Neural crest cell (in vitro differentiated cells): ENCODE measurements around the gene IGLON5. TPM values are rescaled to one million over a fixed set of nuclear protein-coding genes. Genes with fewer than 3 reads are reported as not detected.

Experiments
- DNase-seq: peaks from one replicate; pipeline ENCODE4 v3.0.0; 2021; ENCODE audit warnings: low read depth, mixed read lengths, low spot score
- H3K27ac Mint-ChIP-seq: one replicate; pipeline ENCODE4 v1.8.0; 2021; ENCODE audit warnings: mild to moderate bottlenecking, mixed read lengths; ENCODE audit not compliant: unreplicated experiment
- H3K27me3 Mint-ChIP-seq: 2 replicates; pipeline ENCODE4 v1.8.0; 2021; ENCODE audit warnings: low read depth, mild to moderate bottlenecking, mixed read lengths
- H3K36me3 Mint-ChIP-seq: 2 replicates; pipeline ENCODE4 v1.8.0; 2021; ENCODE audit warnings: low read depth, mild to moderate bottlenecking, mixed read lengths
- H3K4me1 Mint-ChIP-seq: 2 replicates; pipeline ENCODE4 v1.8.0; 2021; ENCODE audit warnings: mixed read lengths
- H3K4me3 Mint-ChIP-seq: one replicate; pipeline ENCODE4 v1.8.0; 2021; ENCODE audit warnings: mild to moderate bottlenecking, mixed read lengths
- H3K9me3 Mint-ChIP-seq: 2 replicates; pipeline ENCODE4 v1.8.0; 2021; ENCODE audit warnings: mixed read lengths
- total RNA-seq: library from RNA; stranded (reverse); gene quantifications from 2 replicates; pipeline ENCODE4 v1.2.1, GENCODE V29; 2021
- TF ChIP-seq, protein P1 (sequence below): fragments of 200-600 bp; sonication (generic); conservative IDR thresholded peaks from 2 replicates; pipeline ENCODE4 v1.5.0; 2021; ENCODE audit warnings: antibody characterized with exemption, mild to moderate bottlenecking

Gene IGLON5
- total RNA-seq, 1 donor from 2014 or later: 17.4 TPM

DNA sequence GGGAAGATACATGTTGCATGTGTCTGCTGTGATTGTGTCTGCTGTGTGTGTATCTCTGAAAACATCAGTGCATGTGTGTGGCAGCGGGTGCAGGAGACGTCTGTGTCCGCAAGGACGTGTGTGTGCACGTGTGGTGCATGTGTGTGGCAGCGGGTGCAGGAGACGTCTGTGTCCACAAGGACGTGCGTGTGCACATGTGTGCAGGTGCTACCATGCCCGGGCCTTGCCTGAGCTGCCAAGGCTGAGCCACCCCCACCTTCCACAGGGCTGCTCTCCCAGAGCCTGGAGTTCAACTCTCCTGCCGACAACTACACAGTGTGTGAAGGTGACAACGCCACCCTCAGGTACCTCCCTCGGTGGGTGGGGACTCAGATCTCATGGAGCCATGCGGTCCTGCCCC lies 10.4 kb downstream of the IGLON5 start:
- Mint-ChIP-seq H3K36me3 (peaks cover 3% of the 10 kb centered on the region), H3K27ac (no peak overlapping the region), H3K9me3 (no peaks in the 10 kb centered on the region), H3K27me3 (peaks cover 14% of the 10 kb centered on the region), H3K4me3 (no peak overlapping the region), H3K4me1 (peaks cover 6% of the 10 kb centered on the region)
- TF ChIP-seq, protein P1, sequence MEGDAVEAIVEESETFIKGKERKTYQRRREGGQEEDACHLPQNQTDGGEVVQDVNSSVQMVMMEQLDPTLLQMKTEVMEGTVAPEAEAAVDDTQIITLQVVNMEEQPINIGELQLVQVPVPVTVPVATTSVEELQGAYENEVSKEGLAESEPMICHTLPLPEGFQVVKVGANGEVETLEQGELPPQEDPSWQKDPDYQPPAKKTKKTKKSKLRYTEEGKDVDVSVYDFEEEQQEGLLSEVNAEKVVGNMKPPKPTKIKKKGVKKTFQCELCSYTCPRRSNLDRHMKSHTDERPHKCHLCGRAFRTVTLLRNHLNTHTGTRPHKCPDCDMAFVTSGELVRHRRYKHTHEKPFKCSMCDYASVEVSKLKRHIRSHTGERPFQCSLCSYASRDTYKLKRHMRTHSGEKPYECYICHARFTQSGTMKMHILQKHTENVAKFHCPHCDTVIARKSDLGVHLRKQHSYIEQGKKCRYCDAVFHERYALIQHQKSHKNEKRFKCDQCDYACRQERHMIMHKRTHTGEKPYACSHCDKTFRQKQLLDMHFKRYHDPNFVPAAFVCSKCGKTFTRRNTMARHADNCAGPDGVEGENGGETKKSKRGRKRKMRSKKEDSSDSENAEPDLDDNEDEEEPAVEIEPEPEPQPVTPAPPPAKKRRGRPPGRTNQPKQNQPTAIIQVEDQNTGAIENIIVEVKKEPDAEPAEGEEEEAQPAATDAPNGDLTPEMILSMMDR: no peak
- DNase-seq: no peak

DNA sequence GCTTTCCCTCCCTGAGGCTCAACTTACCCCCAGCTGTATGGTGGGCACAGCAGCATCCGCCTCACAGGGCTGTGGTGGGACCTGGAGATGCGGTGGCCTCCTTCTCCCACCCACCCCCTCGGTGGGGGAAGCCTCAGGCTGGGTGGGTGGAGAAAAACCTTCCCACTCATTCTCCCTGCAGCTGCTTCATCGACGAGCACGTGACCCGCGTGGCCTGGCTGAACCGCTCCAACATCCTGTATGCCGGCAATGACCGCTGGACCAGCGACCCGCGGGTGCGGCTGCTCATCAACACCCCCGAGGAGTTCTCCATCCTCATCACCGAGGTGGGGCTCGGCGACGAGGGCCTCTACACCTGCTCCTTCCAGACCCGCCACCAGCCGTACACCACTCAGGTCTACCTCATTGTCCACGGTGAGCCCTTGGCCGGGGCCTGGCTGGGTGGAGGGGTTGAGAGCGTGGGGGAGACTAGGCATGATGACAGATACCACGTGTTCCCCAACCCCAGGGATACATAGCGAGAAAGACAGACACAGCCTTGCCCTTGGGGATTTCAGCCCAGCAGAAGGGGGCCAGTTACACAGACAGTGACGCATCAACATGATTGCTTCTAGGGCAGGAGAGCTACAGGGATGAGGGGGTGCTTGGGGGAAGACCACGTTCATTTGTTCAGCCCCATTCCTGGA lies 12.2 kb downstream of the IGLON5 start:
- no peak for DNase-seq
- Mint-ChIP-seq H3K4me3 (no peak overlapping the region), H3K27ac (no peak overlapping the region), H3K27me3 (peaks cover 14% of the 10 kb centered on the region), H3K9me3 (peaks cover 2% of the 10 kb centered on the region), H3K4me1 (peaks cover 10% of the 10 kb centered on the region), H3K36me3 (peaks cover 5% of the 10 kb centered on the region)
- TF ChIP-seq, protein P1: no peak

DNA sequence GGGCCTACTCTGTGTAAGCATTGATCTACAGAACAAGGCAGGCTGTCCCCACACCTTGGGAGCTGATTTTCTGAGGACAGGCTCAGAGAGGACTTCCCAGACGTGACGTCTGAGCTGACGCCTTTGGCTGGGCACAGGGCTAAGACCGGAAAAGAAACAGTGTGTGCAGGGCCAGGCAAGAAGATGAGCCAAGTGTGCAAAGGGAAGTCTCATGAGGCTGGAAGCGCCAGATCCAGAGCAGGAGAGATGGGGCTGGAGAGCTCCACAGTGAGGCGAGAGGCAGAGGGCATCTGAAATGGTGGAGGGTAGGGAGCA lies 12.7 kb downstream of the IGLON5 start:
- TF ChIP-seq, protein P1: no peak
- Mint-ChIP-seq H3K4me1 (peaks cover 10% of the 10 kb centered on the region), H3K27me3 (peaks cover 11% of the 10 kb centered on the region), H3K36me3 (peaks cover 5% of the 10 kb centered on the region), H3K27ac (no peak overlapping the region), H3K4me3 (no peak overlapping the region), H3K9me3 (peaks cover 2% of the 10 kb centered on the region)
- no peak for DNase-seq

DNA sequence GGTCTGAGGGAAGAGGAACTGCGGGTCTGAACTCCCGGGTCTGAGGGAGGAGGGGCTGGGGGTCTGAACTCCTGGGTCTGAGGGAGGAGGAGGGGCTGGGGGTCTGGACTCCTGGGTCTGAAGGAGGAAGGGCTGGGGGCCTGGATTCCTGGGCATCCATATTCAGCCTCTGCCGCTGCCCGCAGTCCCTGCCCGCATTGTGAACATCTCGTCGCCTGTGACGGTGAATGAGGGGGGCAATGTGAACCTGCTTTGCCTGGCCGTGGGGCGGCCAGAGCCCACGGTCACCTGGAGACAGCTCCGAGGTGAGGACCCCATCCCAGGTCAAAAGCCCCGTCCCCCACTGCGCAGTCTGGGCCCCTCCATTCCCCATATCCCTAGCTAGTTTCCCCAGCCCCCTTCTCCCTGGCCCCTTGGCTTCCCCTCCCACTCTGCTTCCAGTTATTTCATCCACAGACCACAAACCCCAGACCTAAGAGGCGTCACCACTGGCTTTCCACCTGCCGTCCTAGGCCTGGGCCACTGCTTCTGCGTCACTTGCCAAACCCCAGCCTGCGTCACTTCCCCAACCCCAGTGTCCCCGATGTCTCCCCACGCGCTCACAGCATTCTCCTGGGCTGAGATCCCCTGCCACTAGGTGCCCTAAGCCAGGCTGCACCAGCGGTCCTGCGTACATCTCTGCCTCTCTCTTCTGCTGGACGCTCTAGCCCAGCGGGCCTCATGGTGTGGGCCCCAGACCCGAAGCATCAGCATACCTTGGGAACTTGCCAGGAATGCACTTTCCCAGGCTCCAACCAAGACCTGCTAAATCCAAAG lies 13.9 kb downstream of the IGLON5 start:
- TF ChIP-seq, protein P1: no peak
- no peak for DNase-seq
- Mint-ChIP-seq H3K27ac (no peak overlapping the region), H3K9me3 (peaks cover 4% of the 10 kb centered on the region), H3K4me3 (peak overlapping the region; percentile 24), H3K36me3 (peaks cover 7% of the 10 kb centered on the region), H3K4me1 (peaks cover 10% of the 10 kb centered on the region), H3K27me3 (peaks cover 7% of the 10 kb centered on the region)

DNA sequence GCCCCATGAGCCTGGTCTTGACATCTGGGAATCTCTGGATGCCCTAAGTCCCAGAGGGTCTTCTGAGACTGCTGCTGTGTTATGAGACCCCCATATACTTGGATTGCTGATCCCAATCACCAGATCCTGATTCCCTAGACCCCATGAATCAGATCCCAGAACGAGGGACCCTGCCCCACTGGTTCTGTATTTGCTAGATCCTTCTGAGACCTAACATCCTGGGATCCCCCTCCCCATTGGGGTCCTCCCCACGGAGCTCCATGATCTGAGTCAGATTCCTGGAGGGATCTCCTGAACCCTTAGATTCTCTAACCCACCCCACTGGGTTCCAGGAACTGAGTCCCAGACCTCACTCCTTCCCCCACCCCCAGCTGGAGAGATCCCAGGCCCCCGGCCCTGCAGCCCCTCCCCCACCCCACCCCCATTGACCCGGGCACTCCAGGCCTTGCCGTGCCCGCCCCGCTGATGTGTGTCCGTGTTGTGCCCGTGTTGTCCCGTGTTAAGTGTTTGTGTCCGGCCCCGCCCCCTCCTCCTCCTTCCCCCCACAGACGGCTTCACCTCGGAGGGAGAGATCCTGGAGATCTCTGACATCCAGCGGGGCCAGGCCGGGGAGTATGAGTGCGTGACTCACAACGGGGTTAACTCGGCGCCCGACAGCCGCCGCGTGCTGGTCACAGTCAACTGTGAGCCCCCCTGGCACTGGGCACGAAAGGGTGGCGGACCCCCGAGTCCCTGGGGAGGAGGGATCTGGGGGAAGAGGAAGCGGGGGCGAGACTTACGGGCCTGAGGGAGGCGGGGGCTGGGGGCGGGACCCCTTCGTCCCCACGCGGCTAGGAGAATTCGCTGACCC lies 15.0 kb downstream of the IGLON5 start:
- peaks cover 13% of the 10 kb centered on the region for H3K36me3 Mint-ChIP-seq
- H3K9me3 Mint-ChIP-seq: peaks cover 10% of the 10 kb centered on the region
- DNase-seq: no peak
- no peak overlapping the region for H3K4me3 Mint-ChIP-seq
- H3K27me3 Mint-ChIP-seq: peaks cover 7% of the 10 kb centered on the region
- no peak overlapping the region for H3K27ac Mint-ChIP-seq
- TF ChIP-seq, protein P1: no peak
- H3K4me1 Mint-ChIP-seq: peaks cover 4% of the 10 kb centered on the region
